ENCODE data around the gene CERS3. TPM values are rescaled to one million over a fixed set of nuclear protein-coding genes. Genes with fewer than 3 reads are reported as not detected.

Gene CERS3
- total RNA-seq, 4 donors from 2014 or later, result 0.69 TPM; not detected in 3

- H3K27ac ChIP-seq, result no peak overlapping the region
- no peaks in the 10 kb centered on the region for H3K36me3 ChIP-seq
- no peak overlapping the region for H3K4me3 ChIP-seq
- DNase-seq, result no peak
- no peaks in the 10 kb centered on the region for H3K27me3 ChIP-seq
- peaks cover 0 to 8% of the 10 kb centered on the region in 2 donors for H3K4me1 ChIP-seq
- TF ChIP-seq, protein P1, sequence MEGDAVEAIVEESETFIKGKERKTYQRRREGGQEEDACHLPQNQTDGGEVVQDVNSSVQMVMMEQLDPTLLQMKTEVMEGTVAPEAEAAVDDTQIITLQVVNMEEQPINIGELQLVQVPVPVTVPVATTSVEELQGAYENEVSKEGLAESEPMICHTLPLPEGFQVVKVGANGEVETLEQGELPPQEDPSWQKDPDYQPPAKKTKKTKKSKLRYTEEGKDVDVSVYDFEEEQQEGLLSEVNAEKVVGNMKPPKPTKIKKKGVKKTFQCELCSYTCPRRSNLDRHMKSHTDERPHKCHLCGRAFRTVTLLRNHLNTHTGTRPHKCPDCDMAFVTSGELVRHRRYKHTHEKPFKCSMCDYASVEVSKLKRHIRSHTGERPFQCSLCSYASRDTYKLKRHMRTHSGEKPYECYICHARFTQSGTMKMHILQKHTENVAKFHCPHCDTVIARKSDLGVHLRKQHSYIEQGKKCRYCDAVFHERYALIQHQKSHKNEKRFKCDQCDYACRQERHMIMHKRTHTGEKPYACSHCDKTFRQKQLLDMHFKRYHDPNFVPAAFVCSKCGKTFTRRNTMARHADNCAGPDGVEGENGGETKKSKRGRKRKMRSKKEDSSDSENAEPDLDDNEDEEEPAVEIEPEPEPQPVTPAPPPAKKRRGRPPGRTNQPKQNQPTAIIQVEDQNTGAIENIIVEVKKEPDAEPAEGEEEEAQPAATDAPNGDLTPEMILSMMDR (IDR thresholded peaks at IDR 0.05), result no peak
- TF ChIP-seq POLR2A (IDR thresholded peaks at IDR 0.05), result no peak
- H3K9me3 ChIP-seq, result no peaks in the 10 kb centered on the region
- intact Hi-C loops (cut with DNase I; ENCODE audit: low total_unique reads), result no loop called here
Measured at GRCh38 chr15:100524326-100524725, 4.4 kb downstream of the CERS3 start.

- no peaks in the 10 kb centered on the region for H3K36me3 ChIP-seq
- TF ChIP-seq, protein P1 (IDR thresholded peaks at IDR 0.05), result no peak
- TF ChIP-seq POLR2A (IDR thresholded peaks at IDR 0.05), result no peak
- intact Hi-C loops (cut with DNase I; ENCODE audit: low total_unique reads), result no loop called here
- H3K27ac ChIP-seq, result no peak overlapping the region
- no peaks in the 10 kb centered on the region for H3K27me3 ChIP-seq
- no peak overlapping the region for H3K4me3 ChIP-seq
- H3K9me3 ChIP-seq, result no peaks in the 10 kb centered on the region
- no peak for DNase-seq
- H3K4me1 ChIP-seq, result peaks cover 0 to 15% of the 10 kb centered on the region in 2 donors
Measured at GRCh38 chr15:100521907-100522306, 6.8 kb downstream of the CERS3 start.

- intact Hi-C loops (cut with DNase I; ENCODE audit: low total_unique reads), result no loop called here
Measured at GRCh38 chr15:100520132-100520921, 8.4 kb downstream of the CERS3 start.

GRCh38 chr15:100517846-100518245, 10.9 kb downstream of the CERS3 start:
- no peaks in the 10 kb centered on the region for H3K27me3 ChIP-seq
- H3K9me3 ChIP-seq, result no peaks in the 10 kb centered on the region
- peaks cover 0 to 13% of the 10 kb centered on the region in 2 donors for H3K4me1 ChIP-seq
- no peak for TF ChIP-seq POLR2A (IDR thresholded peaks at IDR 0.05)
- TF ChIP-seq, protein P1 (IDR thresholded peaks at IDR 0.05), result no peak
- DNase-seq, result no peak
- peak overlapping the region in 1 of 2 donors; percentile 70 for H3K27ac ChIP-seq
- no peaks in the 10 kb centered on the region for H3K36me3 ChIP-seq
- H3K4me3 ChIP-seq, result no peak overlapping the region
- intact Hi-C loops (cut with DNase I; ENCODE audit: low total_unique reads), result no loop called here

More at GRCh38 chr15:100520132-100520921, 8.4 kb downstream of the CERS3 start:
- no peaks in the 10 kb centered on the region for H3K9me3 ChIP-seq
- H3K4me1 ChIP-seq, result peaks cover 0 to 13% of the 10 kb centered on the region in 2 donors
- H3K27ac ChIP-seq, result no peak overlapping the region
- H3K36me3 ChIP-seq, result no peaks in the 10 kb centered on the region
- no peak for TF ChIP-seq POLR2A (IDR thresholded peaks at IDR 0.05)
- TF ChIP-seq, protein P1 (IDR thresholded peaks at IDR 0.05), result no peak
- no peaks in the 10 kb centered on the region for H3K27me3 ChIP-seq
- H3K4me3 ChIP-seq, result no peak overlapping the region
- no peak for DNase-seq
